ENCODE results near the gene GLDC. TPM values are rescaled to one million over a fixed set of nuclear protein-coding genes. Genes with fewer than 3 reads are reported as not detected.

Gene GLDC
- total RNA-seq, 4 donors from 2014 or later: 0.42 to 6.4 (median 4.7) TPM; not detected in 1

DNA sequence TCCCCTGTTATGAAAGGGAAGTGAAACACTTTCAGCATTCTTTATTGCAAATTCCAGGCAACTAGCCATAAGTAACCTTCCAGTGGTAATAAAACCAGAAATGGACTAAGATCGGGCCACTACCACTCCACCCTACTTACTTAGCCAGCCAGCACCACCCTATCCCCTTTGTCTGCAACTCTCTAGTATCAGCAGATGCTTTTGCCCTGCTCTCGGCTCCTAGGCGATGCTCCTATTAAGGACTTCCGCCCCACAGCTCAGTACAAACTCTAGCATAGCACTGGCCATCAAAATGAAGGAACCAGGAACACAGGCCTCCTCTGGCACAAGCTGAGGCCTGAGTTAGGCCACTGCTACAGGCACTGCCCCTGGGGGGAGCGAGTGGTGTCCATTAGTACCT lies 81.2 kb downstream of the GLDC start:
- WGBS, 2 donors: 74 to 77% methylated on average over 5 of the region's 5 CpGs
- intact Hi-C loops (cut with DNase I; ENCODE audit: low total_unique reads): loop anchor here (10.0 kb wide), 1 partner anchor 210 kb away; no protein-coding TSS in a partner anchor
- no peak for DNase-seq (ENCODE audit: low spot score in 2 of 2)
- H3K4me3 ChIP-seq (ENCODE audit: low read depth, poor library complexity, severe bottlenecking): no peak overlapping the region
- no peak for TF ChIP-seq POLR2A (IDR thresholded peaks at IDR 0.05)
- TF ChIP-seq, protein P1, sequence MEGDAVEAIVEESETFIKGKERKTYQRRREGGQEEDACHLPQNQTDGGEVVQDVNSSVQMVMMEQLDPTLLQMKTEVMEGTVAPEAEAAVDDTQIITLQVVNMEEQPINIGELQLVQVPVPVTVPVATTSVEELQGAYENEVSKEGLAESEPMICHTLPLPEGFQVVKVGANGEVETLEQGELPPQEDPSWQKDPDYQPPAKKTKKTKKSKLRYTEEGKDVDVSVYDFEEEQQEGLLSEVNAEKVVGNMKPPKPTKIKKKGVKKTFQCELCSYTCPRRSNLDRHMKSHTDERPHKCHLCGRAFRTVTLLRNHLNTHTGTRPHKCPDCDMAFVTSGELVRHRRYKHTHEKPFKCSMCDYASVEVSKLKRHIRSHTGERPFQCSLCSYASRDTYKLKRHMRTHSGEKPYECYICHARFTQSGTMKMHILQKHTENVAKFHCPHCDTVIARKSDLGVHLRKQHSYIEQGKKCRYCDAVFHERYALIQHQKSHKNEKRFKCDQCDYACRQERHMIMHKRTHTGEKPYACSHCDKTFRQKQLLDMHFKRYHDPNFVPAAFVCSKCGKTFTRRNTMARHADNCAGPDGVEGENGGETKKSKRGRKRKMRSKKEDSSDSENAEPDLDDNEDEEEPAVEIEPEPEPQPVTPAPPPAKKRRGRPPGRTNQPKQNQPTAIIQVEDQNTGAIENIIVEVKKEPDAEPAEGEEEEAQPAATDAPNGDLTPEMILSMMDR (IDR thresholded peaks at IDR 0.05): no peak

DNA sequence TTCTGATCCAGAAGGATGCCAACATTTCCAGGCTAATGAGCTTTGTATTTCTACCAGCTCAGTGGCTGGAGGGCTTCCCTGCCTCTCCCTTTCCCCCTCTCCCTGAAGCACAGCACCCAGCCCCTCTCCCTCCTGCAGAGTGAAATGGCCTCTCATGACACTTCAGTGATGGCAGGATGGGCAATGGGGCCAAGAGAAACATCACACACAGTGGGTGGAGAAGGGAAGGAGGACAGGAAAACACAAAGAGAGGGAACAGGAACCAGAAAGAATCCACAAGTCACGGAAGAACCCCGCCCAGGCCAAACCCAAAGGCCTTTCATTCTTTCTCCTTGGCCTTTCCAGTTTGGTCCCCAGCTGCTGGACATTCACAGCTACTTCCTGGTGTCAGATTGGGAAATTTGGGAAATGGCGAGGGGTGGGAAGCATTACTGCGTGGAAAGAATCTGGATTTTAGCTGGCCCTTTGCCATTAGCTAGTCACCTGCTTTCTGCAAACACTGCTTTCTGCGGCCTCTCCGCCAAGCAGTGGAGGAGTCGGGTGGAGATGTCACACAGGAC lies 82.6 kb downstream of the GLDC start:
- WGBS, 2 donors: 74 to 75% methylated on average over 7 of the region's 7 CpGs
- H3K4me3 ChIP-seq (ENCODE audit: low read depth, poor library complexity, severe bottlenecking): no peak overlapping the region
- TF ChIP-seq POLR2A (IDR thresholded peaks at IDR 0.05): no peak
- TF ChIP-seq, protein P1 (IDR thresholded peaks at IDR 0.05): no peak
- no peak for DNase-seq (ENCODE audit: low spot score in 2 of 2)
- intact Hi-C loops (cut with DNase I; ENCODE audit: low total_unique reads): loop anchor here (10.0 kb wide), 1 partner anchor 208 kb away; no protein-coding TSS in a partner anchor

DNA sequence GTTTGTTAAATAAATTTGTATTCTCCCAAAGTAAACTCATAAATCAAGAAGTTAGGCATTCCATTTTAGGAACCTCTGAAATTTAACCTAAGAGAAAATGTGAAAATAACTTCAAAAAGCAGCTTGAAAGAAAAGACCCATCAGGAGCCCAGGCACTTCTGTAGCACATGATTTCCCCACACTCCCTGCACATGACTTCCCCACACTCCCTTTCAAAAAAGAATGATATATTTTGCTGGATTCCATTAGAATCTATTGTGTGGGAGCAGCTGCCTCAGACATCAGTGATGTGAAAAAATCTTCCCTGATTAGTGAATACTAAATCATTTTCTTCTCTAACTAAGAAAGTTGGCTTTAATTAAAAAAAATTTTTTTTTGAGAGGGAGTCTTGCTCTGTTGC lies 83.3 kb downstream of the GLDC start:
- TF ChIP-seq, protein P1 (IDR thresholded peaks at IDR 0.05): no peak
- no peak for TF ChIP-seq POLR2A (IDR thresholded peaks at IDR 0.05)
- no peak for DNase-seq (ENCODE audit: low spot score in 2 of 2)
- intact Hi-C loops (cut with DNase I; ENCODE audit: low total_unique reads): loop anchor here (10.0 kb wide), 1 partner anchor 207 kb away; no protein-coding TSS in a partner anchor
- no peak overlapping the region for H3K4me3 ChIP-seq (ENCODE audit: low read depth, poor library complexity, severe bottlenecking)

DNA sequence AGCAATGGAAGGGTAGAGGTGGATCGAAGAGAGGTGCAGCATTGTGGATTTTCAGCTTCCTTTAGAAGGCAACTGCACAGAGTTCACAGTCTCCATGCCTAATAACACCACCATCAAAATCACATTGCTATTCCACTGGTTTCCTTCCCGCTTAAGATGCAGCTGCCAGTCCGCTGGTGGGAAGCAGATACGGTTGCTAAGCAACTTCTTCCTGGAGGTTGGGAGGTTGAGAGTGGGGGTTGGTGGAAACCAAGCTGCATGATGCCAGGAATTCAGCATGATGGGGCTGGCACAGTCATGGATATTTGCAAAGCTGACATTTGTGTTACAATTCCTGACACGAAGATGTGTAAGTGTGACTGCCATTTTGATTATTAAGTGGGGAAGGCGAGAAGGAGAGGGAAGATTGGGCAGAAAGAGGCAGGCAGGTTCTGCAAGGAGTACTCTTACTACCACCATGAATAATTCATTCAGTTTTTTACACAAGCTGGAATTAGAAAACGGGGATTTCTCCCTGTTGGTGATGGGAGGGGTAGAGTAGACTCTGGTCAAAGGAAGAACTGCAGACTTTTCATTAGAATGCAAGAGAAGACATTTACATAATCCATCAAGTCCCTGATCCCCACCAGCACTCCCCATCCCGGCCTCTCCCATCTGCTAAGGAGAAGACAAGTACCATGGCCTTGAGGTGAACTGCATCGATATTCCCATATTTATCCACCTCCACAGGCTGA lies 87.5 kb downstream of the GLDC start:
- intact Hi-C loops (cut with DNase I; ENCODE audit: low total_unique reads): no loop called here
- no peak overlapping the region for H3K4me3 ChIP-seq (ENCODE audit: low read depth, poor library complexity, severe bottlenecking)
- TF ChIP-seq POLR2A (IDR thresholded peaks at IDR 0.05): no peak
- TF ChIP-seq, protein P1 (IDR thresholded peaks at IDR 0.05): no peak
- no peak for DNase-seq (ENCODE audit: low spot score in 2 of 2)
- 70 to 78% methylated on average over 9 of the region's 9 CpGs for WGBS, 2 donors

DNA sequence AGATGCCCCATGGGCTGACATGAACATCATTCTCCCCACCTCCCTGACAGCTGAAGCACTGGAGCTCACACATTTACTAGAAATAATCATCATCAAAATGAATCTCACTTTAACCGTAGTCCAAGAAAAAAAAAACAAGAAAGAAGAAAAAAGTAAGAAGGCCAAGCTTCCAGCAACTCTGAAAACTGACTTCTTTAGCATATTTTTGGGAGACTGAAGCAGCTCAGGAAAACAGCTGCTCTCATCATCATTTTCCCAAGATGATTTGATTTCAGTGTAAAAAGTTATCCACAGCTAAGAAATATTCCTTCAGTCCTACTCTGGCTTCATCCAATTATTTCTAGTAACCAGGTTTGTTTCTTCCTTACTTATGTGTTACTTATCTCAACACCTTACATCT lies 91.7 kb downstream of the GLDC start:
- intact Hi-C loops (cut with DNase I; ENCODE audit: low total_unique reads): no loop called here
- 89 to 92% methylated on average over 1 of the region's 1 CpG for WGBS, 2 donors
- no peak overlapping the region for H3K4me3 ChIP-seq (ENCODE audit: low read depth, poor library complexity, severe bottlenecking)
- no peak for DNase-seq (ENCODE audit: low spot score in 2 of 2)
- TF ChIP-seq, protein P1 (IDR thresholded peaks at IDR 0.05): no peak
- no peak for TF ChIP-seq POLR2A (IDR thresholded peaks at IDR 0.05)

All from lower leg skin (tissue), 4 donors.